Stimulated activated CD4-positive, alpha-beta T cell treated with anti-CD3 and anti-CD28 coated beads, Interleukin-1b, Interleukin-23, amount 100 ng/mL, for 24 hours (primary cell): Measurements from ENCODE around the gene TNFRSF14.
"Not testable (repeated sequence)": the region's sequence is repeated elsewhere in the genome, so short reads cannot be mapped to it uniquely, and the experiment has no call there.

ENCODE experiments used
- DNase-seq, 4 experiments: peaks; one replicate each; pipeline ENCODE4 v3.0.0-alpha.2; 2020; ENCODE audit warnings: low read depth in 4 of 4, low spot score in 1 of 4

The TNFRSF14 gene

DNA sequence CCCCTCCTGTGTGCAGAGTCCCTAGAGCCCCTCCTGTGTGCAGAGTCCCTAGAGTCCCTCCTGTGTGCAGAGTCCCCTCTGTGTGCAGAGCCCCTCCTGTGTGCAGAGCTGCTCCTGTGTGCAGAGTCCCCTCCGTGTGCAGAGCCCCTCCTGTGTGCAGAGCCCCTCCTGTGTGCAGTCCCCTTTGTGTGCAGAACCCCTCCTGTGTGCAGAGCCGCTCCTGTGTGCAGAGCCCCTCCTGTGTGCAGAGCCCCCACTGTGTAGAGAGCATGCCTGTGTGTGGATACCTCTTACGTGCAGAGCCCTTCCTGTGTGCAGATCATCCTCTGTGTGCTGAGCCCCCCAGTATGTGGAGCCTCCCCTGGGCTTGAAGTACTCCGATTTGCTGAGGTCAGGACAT lies 17.8 kb upstream of the TNFRSF14 start:
- no peak for DNase-seq

DNA sequence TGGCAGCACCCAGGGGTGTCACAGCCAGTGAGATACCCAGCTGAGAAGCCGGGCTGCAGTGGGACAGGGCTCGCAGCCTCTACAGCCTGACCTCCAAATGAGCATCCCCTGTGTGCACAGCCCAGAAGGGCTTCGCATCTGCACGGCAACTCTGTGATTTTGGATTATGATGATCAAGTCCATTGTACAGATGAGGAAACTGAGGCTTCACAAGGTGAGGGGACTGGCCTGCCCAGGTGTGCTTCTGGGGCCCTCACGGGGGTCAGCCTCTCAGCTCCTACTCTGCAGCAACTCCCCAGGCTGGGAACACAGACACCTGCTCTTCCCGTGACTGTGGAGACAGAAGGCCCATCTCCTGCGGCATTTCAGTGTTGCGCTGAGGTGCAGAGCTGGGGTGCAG lies 17.3 kb upstream of the TNFRSF14 start:
- no peak for DNase-seq

DNA sequence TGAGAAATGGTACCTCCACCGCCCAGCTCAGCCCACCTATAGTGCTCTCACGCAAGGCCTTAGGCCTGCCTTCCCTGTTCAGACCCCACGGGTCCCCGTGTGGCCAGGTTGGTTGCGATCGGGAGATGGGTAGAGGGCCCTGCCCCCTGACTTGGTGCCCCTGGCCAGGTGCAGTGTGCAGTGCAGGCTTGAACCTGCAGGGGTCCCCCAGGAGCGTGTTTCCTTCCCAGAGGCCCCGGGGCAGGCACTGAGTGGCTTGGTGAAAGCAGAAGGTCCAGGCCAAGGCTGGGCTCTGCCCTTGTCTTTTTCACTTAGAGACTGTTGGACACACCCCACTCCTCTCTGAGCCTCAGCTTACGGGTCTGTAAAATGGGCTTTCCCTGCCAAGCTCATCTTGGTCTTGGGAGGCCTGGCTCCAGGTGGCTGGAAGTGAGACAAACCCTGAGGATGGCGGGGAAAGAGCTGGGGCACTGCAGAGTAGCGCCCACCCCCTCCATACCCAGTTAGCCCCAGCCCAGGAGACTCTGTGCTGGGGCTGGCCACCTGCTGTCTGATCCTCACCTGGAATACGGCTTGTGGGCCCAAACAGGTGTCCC lies 16.8 kb upstream of the TNFRSF14 start:
- no peak for DNase-seq

DNA sequence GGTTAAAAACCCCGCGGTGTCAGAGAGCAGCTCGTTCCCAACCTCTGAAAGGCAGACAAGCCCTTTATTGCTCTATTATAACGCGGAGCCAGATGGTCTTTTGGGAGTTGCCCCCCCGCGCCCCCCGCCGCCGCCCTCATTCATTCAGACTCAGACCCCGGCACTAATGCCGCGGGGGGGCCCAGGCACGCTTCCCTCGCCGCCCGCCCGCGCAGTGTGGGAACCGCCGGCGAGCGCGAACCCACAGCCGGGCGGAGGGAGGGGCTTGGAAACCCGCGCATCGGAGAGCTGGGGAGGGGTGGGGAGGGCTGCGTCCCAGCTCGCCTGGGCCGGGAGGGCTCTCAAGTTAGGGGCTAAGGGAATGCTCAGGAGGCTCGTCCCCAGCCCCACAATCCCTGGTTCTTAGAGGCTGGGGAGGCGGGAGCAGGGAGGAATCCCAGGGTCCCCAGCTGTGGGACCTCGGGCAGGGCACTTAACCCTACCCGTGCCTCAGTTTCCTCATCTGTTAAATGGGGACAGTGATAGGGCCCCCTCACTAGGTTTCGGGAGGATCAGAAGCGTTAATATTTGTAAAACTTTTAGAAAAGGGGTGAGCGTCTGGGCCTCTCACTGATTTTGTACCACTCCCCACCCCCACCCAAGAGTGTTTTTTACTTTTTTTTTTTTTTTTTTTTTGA lies 15.2 kb upstream of the TNFRSF14 start:
- DNase-seq = no peak

DNA sequence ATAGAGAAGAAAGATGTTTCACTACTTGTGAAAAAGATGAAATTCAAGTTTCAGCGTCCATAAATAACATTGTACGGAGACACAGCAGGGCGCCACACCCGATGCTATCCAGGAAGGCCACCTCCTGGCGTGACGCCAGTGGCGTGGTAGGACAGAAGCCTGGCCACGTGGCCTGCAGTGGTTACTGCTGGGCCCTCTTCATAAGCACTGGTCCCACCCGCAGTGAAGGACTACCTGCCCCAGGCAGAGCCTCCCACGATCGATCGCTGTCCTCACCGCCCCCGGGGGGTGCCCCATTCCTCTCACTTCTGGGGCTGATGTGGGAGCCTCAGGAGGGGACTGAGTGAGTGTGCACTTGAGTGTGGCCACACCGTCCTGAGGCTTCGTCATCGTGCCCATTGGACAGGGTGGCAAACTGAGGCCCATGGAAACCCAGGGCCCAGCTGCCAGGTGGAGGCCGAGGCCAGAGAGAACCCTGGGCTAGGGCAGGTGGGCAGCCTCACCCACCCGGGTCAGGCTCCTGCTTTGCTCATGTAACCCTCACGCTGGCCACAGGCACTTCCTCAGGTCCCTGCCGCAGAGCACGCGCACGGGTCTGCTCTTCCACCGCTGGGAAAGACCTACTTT lies 14.4 kb upstream of the TNFRSF14 start:
- DNase-seq = no peak

DNA sequence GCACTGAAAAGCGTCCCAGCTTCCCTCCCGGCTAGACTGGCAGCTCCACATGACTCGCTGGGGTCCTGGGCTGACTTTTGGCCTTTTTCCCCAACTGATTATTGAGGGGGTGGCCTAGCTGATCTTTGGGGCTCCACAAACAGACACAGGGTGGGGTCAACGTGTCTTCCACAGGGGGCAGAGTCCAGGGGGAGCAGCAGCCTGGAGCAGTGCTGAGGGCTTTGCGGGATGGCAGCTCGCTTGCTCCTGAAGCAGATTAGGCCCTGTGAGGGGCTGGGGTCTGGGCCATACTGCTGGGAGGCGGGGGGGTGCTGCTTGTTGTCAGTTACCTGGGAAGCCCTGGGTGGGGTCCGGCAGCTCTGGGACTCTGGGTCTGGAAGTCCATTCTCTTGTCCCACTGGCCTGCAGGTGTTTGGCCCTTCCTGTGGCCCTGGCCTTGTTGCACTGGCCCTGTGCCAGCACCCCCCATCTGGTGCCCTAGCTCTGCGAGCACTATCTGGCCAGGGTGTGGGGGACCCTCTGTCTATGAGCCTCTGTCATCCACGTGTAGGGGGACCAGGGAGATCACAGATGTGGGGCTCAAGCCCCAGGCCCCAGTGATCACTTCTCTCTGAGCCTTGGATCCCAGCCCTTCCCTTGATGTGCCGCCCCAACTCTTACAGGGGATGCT lies 13.8 kb upstream of the TNFRSF14 start:
- no peak for DNase-seq

DNA sequence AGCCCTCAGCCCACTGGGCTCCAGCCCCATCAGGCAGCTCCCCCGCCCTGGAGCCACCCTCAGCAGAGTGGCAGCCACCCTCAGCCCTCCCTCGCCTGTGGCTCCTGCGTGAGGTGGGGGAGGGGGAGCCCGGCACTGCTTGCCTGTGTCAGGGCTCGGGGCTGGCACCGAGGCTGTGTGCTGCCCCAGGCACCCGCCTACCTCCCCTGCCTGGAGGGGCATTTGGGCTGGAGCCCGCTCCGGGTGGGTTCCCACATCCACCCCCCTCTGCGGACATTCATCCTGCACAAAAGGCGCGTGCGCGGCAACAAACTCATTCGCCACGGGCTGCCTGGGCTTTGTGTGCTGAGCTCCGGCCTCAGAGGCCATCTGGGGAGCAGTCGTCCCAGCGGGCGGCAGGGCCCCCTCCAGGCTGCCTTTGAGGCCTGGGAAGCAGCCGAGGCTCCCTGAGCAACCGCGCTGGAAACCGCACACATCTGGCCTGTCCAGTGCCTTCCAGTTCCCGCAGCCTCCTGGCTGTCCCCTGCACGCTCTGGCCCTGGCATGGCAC lies 12.6 kb upstream of the TNFRSF14 start:
- DNase-seq = no peak

DNA sequence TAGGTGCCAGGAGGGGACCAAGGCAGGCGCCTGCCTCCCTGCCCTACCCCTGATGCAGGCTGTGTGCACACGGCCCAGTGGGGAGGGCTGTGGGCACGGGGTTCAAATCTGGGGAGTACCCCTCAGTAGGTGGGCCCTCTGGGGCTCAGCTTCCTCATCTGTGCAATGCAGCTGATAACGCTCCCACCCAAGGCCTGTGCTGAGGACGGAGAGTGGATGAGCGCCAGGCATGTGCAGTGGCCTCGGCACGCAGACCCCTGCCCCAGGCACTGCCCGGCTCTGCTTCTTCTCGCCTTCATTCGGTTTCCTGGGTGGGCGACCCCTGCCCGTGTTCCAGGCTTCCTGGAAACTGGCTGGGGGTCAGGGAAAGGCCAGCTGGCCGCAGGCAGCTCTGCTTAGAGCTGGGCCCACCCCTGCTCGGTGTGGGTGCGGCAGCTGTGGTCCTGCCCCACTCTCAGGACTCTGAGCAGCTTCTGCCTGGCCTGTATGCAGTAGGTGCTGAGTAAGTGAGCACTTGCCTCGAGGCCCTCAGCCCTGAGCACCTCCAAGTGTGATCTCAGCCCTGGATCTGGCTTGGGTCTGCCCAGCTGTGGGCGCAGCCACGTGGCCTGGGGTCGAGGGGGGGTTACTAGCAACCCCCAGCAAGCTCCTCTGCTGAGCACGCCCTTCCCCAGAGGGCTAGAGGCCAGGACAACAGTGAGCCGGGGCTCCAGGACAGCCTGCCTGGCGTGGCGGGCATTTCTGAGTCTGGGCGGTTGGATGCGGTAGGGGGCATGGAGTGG lies 11.9 kb upstream of the TNFRSF14 start:
- DNase-seq = no peak

DNA sequence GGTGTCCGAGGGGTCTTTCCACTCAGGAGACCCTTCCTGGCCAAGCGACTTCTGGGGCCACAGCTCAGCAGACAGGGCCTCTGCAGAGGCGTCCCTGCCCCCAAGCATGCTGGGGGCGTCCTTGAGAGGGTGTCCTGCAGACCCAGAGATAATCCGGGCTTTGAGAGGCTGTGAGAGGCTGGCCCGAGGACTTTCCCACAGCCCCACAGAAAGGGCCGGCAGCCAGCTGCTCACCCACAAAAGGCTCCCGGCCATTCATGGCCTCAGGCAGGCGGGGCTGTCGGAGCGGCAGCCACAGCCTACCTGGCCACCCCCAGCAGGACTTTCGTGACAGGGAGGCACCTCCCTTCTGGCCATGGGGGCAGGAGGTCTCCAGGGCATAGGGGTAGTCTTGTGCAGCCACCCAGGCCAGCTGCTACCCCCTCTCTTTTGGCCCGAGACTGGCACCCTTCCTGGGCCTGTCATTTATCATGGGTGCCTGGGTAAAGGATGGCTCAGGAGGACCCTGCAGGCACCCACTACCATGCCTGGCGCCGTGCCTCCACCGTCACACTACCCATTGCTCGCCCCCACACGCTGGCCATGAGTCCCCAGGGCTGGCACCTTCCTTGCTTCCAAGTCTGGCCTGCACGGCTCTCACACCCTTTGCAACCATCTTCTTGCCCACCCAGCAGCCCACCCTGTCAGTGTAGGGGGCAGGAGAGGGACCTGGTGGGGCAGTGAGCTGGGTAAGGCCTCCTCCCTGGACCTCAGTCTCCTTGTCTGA lies 11.1 kb upstream of the TNFRSF14 start:
- DNase-seq = no peak

DNA sequence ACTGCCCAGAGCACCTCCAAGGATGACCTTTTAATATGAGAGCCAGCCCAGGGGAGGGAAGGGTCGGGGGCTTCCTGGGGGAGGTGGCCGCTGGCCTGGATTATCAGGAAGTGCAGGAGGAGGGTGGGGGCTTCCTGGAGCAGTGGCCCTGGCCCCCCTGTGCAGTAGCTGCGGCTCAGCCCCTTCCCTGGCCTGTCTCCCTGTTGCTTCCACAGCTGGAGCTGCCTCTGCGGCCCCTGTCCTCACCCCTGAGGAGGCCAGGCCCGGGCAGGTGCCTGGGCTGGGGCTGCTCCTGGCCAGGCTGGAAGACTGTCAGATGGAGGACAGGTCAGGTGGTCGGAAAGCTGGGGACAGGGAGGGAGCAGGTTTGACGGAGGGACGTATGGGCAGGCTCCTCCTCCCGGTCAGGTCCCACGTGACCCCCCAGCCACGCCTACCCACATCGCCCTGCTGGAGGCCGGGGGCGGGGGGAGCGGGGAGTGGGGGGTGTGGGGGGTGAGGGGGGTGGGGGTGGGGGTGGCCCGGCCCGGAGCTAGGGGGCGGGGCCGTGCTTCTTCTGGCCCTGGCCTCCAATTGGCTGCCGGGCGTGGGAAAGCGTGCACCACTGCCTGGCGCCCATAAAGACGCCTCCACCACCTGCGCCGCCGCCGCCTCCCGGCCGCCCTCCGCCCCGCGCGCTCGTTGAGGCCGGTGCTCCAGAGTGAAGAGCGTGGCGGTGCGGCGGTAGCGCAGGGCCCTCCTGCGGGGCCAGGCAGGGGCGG lies 10.2 kb upstream of the TNFRSF14 start:
- peak in 3 of 4 experiments; percentile 62 to 82 (median 75) for DNase-seq

DNA sequence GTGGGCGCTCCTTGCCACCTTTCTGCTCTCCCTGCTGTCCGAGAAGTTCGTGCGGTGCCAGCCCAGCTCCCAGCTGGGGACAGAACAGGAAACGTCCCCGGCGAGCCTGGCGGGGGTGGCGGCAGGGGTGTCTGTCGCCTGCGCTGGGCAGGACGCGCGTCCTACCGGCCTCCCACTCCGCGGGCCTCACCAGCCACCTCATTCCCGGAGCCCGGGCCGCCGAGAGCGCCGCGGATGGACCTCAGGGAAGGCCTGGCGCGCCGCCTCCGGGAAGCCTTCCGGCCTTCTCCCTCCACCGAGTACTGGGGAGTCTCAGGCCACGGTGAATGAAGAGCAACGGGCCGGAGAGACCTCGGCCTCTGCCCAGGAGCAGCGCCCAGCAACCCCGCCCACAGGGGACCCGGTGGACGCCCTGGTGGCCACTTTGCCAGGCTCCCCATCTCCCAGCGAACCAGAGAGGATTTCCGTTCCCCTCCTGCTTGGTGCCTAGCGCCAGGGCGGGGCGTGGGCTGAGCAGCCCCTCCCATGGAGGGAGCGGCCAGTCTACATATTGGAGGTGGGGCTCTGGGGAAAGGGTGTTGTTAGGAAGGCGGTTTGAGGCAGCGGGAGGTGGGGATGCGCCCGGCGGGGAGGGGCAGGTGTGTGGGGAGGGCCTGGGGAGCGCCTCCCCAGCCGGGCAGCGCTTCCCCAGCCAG lies 9.5 kb upstream of the TNFRSF14 start:
- peak in 2 of 4 experiments; percentile 69 to 87 for DNase-seq

DNA sequence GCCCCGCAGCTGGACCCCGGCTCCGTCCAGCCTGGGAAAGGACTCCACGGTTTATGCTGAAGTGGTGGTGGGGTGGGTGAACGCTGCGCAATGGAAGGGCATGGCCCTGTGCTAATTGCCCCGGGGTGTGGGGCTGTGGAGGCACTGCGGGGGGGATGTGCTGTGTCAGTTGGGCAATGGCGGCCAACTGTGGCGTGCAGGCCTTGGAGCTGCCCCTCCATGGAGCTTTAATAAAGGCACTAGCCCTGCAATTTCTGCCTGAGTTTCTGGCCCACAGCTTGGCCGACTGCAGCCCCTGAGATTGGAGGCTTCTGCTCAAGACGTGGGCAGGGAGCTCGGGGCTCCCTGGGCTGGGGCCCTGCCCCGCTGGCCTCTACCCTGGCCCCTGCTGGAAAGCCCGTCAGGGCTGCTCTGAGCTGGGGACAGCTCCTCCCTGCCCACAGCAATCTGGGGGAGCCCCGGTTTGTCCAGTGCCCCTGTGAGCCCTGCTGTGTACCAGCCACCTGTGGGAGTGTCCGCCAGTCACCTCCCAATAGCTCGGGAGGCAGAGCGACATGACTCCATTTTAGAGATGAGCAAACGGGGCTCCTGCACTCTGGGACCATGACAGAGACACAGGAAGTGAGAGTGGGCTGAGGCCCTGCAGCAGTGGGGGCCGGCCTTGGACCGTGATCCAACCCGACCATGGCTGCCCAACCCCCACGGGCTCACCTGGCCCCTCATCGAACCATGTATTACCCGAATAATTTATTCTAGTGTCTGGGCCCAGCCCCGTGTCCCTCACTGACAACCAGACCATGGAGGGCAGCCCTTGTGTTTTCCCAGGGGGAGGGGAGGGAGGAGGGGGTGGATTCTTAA lies 8.7 kb upstream of the TNFRSF14 start:
- DNase-seq = peak in 1 of 4 experiments; percentile 61

DNA sequence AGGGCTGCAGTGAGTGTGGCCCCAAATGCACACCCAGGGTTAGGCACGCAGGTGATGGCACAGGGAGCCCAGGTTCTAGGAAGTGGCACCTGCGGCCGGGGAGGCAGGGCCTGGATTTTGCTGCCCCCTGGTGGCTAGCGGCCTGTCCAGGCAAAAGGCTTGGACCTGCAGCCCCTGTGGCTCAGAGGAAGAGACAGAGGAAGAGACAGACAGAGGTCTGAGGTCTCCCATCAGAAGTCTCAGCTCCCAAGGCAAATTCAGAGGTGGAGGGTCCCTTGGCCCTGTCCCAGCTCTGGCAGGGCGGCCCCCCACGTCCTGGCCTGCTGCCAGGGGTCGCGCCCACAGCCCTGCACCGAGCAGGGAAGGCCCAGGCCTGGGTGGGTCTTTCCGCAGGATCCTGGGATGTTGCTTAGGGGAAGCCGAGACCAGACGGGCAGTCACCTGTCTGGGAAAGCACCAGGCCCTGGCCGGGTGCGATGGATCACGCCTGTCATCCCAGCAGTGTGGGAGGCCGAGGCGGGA lies 8.0 kb upstream of the TNFRSF14 start:
- DNase-seq = peak in 3 of 4 experiments; percentile 69 to 78 (median 70)

DNA sequence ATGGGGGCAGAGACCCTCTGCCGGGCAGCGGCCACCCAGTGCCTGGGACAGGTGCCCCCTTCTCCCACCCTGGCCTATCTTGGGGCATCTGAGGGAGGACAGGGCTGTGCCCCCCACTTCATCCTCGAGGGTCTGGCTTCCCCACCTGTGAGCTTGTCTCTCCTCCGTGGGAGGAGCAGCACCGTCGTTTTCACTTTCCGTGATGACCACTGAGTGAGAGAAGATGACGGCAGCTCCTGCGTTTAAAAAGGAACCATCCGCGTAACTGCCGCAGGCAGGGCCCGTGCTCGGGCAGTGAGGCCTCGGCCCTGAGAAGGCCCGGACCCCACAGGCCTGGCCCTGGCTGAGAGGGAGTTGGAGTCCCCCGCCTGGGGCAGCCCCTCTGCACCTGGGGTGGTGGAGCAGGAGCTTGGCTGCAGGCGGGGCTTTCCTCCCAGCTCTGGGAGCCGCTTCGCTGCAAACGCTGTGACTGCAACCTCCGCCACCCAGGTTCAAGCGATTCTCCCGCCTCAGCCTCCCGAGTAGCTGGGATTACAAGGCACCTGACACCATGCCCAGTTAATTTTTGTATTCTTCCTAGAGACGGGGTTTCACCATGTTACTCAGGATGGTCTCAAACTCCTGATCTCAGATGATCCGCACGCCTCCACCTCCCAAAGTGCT lies 6.7 kb upstream of the TNFRSF14 start:
- DNase-seq = not testable (repeated sequence)

DNA sequence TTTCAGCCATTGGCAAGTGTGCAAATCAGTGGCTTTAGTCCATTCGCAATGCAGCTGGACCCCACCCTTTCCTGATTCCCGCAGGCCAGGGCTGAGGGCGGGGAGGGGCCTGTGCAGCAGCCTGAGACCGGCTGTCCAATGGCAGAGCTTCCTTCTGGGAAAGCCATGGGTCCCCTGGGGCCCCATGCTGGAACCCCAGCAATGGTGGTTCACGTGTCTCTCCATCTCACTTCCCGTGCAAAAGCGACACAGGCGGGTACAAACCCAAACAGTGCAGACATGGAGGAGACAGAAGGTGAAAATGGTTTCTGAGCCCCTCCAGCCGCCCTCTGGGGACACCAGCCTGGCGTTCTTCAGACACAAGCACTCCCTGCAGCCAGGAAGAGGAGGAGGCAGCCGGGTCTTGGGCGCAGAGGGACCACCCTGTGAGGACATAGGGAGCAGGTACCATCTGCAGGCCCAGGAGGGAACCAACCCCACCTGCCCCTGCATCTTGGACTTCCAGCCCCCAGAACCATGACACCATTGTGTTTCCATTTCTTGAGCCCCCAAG lies 5.8 kb upstream of the TNFRSF14 start:
- DNase-seq = not testable (repeated sequence)

DNA sequence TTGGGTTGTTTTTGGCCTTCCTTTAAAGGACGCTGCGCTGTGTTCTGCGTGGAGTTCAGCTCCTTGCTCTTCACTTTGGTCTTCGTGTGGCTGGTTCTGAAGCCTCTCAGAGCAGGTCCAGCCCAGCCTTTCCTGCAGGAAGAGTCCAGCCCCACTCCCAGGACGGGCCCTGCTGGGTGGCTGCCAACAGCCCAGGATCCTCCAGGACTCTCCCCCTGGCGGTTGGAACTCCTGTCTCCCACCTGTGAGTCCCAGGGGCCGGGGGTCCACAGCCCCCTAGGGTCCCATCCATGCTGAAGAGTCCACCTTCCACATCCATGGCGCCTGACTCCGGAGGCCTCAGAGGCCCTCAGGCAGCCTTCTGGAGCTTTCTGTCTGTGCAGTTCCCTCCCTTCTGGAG lies 4.6 kb upstream of the TNFRSF14 start:
- DNase-seq = not testable (repeated sequence)

DNA sequence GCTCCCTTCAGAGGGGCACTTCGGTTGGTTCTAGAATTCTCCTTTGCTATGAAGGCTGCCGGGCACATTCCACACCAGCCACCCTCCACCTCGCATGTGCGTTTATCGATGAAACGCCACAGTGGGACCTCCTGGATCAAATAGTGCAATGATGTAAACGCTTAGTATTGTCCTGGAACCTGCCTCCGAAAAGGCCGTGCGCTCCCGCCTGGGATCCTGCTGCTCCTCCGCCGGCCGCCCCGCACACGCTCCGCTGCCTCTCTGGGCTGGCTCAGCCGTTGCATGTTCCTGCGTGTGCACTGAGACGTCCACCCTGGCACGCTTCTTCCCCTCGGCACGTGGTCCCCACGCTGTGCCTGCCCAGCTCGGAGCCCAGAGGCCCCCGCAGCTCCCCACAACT lies 4.0 kb upstream of the TNFRSF14 start:
- no peak for DNase-seq
